ENCODE data around the gene MYO5B.

DNA sequence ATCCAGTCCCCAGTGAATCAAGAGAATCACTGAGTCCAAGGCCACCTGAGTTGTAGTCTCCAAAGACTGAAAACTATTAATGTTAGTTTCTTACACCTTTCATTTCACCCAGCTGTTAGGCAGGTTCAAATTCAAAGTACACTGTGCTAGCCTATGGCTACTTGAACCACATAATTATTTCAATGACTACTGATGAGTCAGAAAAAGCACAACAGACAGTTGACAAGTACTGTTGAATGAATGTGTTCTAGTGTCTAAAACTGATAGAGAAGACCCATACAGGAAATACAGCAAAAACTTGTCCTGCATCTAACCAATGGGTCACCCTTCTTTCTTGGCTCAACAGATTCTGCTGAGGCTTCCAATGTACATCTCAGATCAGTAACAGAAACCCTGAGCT lies 160.9 kb downstream of the MYO5B start:
- TF ChIP-seq, protein P1, sequence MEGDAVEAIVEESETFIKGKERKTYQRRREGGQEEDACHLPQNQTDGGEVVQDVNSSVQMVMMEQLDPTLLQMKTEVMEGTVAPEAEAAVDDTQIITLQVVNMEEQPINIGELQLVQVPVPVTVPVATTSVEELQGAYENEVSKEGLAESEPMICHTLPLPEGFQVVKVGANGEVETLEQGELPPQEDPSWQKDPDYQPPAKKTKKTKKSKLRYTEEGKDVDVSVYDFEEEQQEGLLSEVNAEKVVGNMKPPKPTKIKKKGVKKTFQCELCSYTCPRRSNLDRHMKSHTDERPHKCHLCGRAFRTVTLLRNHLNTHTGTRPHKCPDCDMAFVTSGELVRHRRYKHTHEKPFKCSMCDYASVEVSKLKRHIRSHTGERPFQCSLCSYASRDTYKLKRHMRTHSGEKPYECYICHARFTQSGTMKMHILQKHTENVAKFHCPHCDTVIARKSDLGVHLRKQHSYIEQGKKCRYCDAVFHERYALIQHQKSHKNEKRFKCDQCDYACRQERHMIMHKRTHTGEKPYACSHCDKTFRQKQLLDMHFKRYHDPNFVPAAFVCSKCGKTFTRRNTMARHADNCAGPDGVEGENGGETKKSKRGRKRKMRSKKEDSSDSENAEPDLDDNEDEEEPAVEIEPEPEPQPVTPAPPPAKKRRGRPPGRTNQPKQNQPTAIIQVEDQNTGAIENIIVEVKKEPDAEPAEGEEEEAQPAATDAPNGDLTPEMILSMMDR (IDR thresholded peaks at IDR 0.05) = no peak
- TF ChIP-seq POLR2A (IDR thresholded peaks at IDR 0.05) (no peak), EP300 (IDR thresholded peaks at IDR 0.05) (no peak)
